NCI-H1092 treated with DMSO at 0.1 percent for 48 hours (cell line): ENCODE results near the gene TLL1.

Experiments used
- DNase-seq: peaks from one replicate; lab custom pipeline; 2025; lab: John Stamatoyannopoulos, UW

TLL1 gene

DNA sequence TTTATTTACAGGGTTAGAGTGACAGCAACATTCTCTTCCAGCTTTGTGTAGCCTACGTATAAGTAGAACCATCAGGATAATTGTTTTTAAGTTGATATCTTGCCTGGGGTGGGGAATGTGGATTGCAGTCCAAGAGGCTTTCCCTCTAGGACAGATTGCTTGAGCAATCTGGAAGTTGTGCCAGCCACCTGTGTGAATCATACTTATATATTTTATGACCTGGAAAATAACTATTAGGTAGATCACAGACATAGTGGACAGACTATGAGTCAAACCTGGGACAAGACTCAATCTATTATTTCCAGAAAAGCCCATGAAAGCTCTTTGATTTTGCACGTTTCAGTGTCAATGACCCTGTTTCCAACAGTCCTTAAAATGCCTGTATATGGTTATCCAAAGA, 98.9 kb downstream of the TLL1 start:
- DNase-seq: no peak

DNA sequence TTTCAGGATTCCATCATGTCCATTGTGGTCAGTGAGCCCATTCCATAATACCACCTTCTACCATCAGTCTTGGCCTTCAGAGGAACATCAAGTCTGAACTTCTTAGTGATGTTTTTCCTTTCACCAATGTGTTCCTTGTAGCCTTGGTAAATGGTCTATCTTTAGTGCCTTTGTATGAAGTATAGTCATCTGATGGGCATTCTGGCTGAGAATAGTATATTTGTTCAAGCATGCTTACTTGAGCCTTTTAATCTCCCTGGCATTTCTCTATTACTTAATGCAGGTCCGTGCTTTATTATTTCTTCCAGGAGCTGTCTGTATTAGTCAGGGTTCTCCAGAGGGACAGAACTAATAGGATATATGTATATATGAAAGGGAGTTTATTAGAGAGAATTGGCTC, 99.7 kb downstream of the TLL1 start:
- DNase-seq: no peak

DNA sequence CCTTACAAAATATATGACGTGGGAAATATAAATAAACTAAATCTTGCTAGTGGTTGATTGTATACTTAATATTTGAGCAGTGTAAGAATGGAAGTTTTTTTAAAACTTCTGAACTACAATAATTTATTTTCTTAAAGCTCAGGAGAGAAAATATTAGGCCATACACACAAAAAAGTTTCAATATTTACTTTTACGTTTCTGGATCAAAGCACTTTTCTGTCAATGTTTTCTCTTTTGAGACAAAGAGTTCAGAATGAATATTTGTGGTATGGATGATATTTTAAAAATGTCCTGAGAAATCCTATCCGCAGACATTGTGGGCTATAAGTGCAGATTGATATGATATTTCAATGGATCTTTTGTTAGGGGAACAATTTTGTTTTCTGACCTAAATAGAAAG, 109.9 kb downstream of the TLL1 start:
- DNase-seq: no peak

GRCh38 chr4:165986956-165987698, 114.1 kb downstream of the TLL1 start:
- DNase-seq: no peak

DNA sequence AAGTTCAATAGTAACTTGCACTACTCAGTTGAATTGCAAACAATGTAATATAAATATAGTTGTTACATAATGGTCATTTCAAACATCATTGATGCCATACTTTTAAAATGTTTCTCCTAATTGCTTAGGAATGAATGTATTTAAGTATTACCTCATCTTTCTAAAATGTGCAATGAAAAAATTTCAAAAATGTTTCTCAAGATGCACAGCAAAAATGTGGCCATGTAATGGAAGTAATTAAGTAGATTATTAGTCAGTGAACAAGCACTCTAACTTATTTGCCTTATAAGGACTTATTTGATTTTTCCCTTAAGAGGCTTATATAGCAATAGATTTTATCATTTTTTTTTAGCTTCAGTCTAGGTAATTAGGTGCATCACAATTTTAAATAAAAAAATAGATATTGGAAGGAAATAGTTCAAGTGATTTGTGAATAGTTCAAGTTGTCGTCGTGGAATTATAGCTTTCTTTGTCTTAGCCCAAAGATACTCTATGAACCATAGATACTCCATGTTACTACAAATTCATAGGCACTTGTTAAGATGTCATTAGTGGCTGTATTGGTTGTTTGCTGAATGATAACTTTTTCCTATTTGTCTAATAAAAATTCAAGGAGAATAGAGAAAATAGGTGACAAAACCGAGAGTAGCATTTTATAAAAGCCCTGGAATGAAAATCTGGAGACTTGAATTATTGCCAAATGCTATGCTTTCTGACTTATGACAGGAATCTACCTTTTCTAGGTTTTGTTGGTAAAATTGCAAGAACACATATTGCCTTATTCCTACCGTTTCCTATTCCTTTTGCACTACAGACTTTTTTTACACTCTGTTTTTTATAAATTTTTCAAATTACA, 118.5 kb downstream of the TLL1 start:
- DNase-seq: no peak

DNA sequence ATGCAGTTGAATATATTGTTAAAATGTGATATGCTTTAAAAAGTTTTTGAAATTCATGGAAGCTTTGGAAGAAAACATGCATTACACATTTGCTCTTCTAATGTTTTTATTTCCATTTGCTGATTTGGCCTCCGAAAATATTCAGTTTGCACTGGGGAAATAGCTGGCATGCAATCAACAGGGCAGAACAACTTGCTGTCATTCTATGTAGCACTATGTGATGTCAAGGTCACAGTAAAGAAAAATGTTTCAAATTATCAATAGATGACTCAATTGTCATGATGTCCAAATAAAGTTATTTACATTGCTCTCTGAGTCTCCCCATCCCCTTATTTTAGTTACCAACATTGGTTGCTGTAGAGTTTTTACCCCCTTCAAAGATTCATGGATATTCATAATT, 119.2 kb downstream of the TLL1 start:
- DNase-seq: no peak

DNA sequence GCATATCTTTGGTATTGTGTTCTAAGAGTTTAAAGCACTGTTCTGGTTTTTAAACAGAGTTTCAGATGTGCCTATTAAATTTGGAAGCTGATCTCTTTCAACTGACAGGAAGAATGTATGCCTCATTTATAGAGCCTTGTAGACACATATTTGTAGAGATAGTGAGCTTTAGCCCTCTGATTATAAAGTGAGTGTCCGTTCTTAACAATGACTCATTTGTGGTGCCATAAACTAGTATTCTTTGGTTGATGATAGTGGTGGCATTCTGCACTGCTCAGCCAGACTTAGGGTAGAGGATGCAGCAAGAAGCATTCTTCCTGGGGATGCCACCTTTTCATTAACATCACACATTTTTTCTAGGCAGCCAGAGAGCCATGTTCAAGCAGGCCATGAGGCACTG, 121.7 kb downstream of the TLL1 start:
- DNase-seq: no peak

DNA sequence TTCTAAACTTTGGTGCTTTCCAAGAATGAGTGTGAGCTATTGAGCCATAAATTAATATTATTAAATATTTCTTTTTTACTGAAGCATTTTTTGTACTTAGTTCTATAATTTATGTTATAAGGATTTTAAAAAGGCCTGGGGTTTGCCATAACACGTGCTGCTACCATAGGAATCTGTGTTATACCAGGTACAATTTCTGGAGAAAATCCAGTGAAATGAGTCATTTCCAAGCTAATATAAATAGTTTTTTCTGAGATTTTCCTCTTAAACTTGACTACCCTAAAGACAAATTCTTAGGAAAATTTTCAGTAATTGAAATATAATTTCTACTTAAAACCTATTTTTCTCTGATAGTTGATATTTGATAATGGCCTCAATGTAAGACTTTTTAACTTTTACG, 130.8 kb downstream of the TLL1 start:
- DNase-seq: no peak

GRCh38 chr4:166006217-166006616, 133.2 kb downstream of the TLL1 start:
- DNase-seq: no peak

- no peak for DNase-seq
Measured at GRCh38 chr4:166008510-166008909, 135.5 kb downstream of the TLL1 start.

GRCh38 chr4:166012129-166013030, 139.3 kb downstream of the TLL1 start:
- DNase-seq: no peak

DNA sequence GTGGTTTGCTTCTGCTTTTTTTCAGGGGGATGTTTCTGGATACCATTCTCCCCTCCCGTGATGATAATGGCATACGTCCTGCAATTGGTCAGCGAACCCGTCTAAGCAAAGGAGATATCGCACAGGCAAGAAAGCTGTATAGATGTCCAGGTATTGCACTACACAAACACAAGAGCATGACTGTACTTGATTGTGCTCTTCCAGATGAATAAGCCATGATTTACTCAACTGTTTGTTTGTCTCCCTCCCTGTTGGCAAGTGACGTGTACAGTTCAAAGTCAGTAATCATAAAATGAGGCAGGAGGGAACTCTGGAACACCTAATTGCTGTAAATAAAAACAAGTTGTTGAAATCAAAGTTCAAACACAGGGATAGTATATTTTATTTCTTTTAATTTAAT, 141.4 kb downstream of the TLL1 start:
- DNase-seq: no peak

DNA sequence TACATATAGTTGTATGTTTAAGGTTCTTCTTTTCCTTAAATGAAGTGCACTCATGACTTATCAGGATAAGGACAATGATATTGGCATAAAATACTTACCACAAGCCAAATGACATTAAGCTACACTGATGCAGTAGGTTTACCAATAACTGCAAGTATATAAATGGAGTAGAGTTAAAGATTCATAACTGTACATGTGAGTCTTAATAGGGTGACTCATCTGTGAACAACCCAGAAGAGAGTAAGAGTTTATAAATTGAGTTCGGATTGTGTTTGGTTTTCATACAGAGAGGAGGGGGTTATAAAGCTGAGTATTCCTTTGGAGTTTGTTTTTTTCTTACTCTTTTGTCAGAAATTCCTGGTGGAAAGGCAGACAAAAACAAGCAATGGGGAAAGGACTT, 144.8 kb downstream of the TLL1 start:
- no peak for DNase-seq

GRCh38 chr4:166019441-166020220, 146.6 kb downstream of the TLL1 start:
- no peak for DNase-seq

DNA sequence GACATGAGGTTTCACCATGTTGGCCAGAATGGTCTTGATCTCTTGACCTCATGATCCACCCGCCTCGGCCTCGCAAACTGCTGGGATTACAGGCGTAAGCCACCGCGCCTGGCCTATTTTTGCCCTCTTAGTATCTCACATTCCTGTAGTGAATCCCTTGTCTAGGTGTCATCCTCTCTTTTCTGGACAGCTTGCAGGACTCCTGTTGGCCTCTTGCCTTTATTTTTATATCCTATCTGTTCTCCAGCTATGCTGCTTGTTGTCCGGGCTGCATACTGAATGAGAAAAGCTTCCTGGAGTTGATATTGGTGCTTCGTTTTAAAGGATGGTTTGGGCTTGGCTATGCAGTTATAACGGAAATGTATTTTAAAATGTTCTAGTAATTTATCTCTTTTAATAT, 148.6 kb downstream of the TLL1 start:
- no peak for DNase-seq

- no peak for DNase-seq
Measured at GRCh38 chr4:166034965-166035364, 161.9 kb downstream of the TLL1 start.

DNA sequence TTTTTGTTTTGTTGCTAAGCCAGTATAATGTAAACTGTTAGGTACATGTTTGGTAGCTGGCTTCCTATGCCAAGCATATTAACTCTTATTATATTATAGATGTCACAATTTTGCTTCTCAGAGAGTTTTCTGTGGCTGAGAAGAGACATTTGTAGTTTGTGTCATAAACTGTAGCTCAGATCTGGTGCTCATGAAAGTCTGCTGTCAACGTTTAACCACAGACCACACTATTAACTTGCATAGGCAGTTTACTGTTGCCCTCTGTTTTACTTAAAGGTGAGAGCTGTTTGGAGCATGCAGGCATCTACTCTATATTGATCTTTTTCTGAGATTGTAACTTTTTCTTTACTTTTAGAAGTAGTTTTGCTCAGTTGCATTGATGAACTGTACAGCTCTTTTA, 166.8 kb downstream of the TLL1 start:
- DNase-seq: no peak

DNA sequence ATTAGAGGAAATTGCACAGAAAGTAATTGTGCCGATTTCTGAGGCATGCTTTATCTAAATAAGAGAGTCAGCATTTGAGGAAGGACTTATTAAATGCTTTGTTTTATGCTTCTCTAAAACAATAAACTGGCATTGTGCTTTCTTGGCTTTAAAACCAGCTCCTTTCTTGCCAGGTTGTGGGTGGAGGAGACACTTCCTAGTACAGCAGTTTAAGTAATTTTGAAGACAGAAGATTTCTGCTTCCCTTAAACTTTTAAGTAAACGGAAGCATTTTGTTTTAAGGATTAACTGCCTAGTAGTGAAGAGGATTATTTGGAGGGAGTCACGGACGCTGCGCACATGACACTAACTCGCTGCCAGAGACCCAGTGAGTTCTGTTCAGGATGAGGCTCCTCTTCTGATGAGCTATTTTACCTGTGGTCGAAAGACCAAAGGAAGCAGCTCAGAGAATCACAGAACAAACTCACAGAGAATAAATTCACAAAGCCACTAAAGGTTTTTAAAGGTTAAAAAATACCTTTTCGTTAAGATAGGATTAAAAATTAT, 169.5 kb downstream of the TLL1 start:
- DNase-seq: no peak

GRCh38 chr4:166043801-166044200, 170.8 kb downstream of the TLL1 start:
- DNase-seq: no peak

DNA sequence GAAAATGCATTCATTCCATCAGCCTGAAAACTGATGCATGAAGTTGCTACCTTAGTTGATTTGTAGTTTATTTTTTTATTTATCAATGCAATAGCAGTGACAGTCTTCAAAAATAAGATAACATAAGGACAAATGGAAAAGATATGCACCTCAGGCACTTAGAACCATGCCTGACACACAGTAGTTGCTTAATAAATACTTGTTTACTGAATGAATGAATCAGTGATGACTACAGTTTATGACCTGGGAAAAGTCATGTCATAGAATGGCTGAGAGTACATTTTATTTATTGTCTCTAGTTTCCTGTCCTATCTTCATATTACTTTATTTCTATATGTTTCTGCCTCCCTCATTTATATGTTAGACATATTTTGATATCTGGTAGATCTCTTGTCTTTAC, 171.8 kb downstream of the TLL1 start:
- DNase-seq: no peak

- no peak for DNase-seq
Measured at GRCh38 chr4:166045457-166045856, 172.4 kb downstream of the TLL1 start.
